ENCODE results near the gene ROCK2.
"Not testable (repeated sequence)": the region's sequence is repeated elsewhere in the genome, so short reads cannot be mapped to it uniquely, and the experiment has no call there.

Gene ROCK2

GRCh38 chr2:11261564-11261963 lies 82.9 kb downstream of the ROCK2 start:
- not testable (repeated sequence) for DNase-seq

- DNase-seq: no peak
These were observed 83.5 kb downstream of the ROCK2 start for GRCh38 chr2:11260979-11261378.

- no peak for DNase-seq
These were observed 86.5 kb downstream of the ROCK2 start for GRCh38 chr2:11257964-11258363.

DNA sequence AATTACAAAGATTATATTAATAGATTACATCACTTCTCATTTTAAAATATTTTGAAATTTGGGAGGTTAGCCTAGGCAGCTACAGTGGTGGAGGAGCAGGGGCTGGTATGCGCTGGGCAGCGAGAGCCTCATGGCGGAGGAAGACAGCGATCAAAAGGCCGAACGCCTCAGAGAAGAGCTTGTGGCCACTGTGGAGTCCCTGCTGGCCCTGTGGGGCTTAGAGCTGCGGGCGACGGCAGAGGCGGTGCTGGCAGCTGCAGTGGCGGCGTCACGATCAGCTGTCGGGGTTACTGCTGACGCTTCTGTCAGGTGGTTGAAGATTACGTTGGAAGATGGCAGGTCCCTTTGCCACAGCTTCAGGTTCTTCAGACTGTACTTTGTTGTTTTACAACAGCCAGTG lies 87.4 kb downstream of the ROCK2 start:
- no peak for DNase-seq

GRCh38 chr2:11256166-11256565 lies 88.3 kb downstream of the ROCK2 start:
- no peak for DNase-seq

DNA sequence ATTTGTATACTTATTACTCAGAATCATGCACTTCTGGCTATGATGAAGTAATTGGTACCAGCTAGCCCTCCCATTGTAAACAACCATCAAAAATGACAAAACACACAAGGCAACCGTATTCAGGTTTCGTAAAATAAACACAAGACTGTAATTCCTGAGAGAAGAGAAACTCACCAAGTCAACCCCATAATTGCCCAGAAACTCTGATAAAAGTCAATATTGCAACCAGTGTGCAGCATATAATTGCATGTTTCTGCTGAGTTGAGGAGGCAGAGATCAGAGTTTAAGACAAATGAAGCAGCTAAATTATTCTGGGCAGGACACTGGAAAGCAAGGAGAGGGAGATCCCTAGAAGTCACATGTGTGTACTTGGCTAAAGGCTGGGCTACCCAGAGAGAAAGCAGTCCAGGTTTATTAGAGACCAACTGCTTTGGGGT lies 90.3 kb downstream of the ROCK2 start:
- no peak for DNase-seq

GRCh38 chr2:11252458-11252857 lies 92.0 kb downstream of the ROCK2 start:
- DNase-seq: not testable (repeated sequence)

DNA sequence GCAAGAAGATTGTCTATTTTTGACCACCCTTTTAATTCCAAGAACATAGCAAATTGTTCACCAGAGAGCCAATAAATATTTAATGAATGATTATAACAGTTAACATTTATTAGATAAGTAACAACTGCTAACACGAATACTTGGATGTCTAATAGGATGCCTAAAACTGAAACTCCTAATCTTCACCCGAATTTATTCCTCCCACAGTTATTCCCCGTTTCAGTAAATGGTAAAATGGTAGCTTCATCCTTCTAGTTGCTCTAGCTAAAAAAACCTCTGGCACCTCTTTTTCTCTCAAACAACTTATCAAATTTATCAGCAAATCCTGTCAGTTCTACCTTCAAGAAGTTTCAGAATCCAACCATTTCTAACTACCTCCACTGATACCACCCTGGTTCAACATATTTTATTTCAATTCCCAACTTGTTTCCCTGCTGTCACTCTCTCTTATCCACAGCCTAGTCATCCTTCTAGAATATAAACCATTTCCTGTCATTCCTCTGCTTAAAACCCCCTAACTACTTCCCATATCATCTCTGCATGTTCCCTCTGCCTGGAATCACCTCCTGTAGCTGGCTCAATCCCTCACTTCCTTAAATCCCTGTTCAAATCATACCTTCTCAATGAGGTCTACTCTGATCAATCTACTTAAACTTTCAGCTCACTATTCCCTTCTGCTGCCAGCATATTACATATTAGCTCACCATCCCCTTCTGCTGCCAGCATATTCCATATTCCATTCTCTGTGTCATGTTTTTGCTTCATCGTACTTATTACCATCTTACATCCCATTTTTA lies 93.8 kb downstream of the ROCK2 start:
- no peak for DNase-seq

GRCh38 chr2:11245322-11245721 lies 99.1 kb downstream of the ROCK2 start:
- DNase-seq: no peak

DNA sequence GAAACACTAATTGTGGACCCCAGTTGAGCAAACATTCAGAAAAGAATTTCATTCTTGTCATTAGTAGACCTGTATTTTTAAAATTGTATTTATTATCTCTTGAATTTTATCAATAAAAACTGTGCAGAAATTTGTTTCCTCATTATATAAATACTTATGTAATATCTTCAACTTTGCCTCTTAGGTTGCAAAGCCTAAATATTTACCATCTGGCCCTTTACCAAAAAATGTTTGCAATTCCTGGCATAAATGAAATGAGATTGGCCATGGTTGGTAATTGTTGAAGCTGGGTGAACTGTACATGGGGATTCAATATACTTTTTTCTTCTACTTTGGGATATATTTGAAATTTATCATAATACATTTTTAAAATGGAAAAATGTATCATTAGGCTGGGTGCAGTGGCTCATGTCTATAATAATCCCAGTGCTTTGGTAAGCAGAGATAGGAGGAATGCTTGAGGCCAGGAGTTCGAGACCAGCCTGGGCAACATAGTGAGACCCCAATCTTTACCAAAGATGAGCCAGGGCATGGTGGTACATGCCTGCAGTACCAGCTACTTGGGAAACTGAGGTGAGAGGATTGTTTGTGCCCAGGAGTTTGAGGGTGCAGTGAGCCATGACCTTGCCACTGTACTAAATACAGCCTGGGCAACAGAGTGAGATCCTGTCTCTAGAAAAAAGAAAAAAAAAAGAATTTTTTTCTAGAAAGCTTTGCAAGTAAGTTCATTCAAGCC lies 100.2 kb downstream of the ROCK2 start:
- no peak for DNase-seq

- DNase-seq: no peak
These were observed 100.9 kb downstream of the ROCK2 start for GRCh38 chr2:11243512-11243911.

DNA sequence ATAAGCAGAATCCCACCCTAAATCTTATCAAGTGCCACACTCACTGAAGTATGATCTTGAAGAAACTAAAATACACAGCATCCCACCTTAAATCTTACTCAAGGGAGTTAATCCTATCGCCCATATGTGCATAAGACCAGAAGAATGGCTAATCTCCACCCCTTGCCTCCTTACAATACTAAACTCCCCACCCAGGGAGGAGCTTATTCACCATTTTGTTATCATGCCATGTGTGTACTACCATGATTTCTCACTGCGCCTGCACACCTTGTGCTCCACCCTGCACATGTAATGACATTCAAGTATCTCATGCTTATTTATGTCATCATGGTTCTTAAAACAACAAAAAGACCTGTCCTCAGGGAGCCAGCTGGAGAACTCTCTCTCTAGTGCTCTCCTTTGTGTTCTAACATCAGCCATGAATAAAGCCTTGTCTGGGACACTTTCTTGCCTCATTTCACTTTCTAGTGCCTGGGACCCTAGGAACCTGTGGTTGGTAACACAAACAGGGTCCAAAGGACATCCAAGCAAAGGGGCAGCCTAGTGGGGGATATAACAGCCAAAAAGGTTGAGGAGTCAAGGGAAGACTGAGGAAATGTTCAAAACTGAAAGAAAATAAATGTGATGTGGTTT lies 101.8 kb downstream of the ROCK2 start:
- DNase-seq: no peak

GRCh38 chr2:11241412-11242203 lies 102.8 kb downstream of the ROCK2 start:
- no peak for DNase-seq

- DNase-seq: no peak
These were observed 104.6 kb downstream of the ROCK2 start for GRCh38 chr2:11239666-11240462.

GRCh38 chr2:11239147-11239546 lies 105.3 kb downstream of the ROCK2 start:
- no peak for DNase-seq

DNA sequence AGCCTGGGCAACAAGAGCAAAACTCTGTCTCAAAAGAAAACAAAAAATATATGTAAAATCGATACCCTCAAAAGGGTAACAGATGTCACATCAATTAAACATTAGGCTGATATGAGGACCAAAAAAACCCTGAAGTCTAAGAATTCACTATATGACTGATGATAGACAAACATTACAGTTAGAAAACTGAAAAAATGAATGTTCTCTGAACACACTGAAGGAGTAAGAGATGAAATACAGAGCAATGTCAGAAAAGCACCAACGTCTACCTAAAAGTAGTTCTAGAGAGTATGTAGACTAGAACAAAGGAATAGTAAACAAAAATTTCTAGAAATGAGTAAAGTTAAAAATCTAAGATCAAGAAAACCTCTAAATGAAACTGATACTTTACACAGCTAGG lies 107.3 kb downstream of the ROCK2 start:
- no peak for DNase-seq

- DNase-seq: no peak
These were observed 108.1 kb downstream of the ROCK2 start for GRCh38 chr2:11236335-11236734.

- no peak for DNase-seq
These were observed 108.9 kb downstream of the ROCK2 start for GRCh38 chr2:11235583-11235982.

- DNase-seq: no peak
These were observed 110.1 kb downstream of the ROCK2 start for GRCh38 chr2:11234309-11234708.

DNA sequence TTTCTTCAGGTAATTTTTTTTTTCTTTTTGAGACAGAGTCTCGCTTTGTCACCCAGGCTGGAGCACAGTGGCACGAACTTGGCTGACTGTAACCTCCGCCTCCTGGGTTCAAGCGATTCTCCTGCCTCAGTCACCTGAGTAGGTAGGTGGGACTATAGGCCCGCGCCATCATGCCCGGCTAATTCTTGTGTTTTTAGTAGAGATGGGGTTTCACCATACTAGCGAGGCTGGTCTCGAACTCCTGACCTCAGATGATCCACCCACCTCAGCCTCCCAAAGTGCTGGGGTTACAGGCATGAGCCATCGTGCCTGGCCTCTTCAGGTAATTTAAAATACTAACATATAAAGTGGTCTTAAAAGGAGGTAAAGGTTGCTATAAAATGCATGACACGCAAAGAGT lies 113.2 kb downstream of the ROCK2 start:
- DNase-seq: not testable (repeated sequence)

- DNase-seq: no peak
These were observed 115.7 kb downstream of the ROCK2 start for GRCh38 chr2:11228692-11229091.

- no peak for DNase-seq
These were observed 116.8 kb downstream of the ROCK2 start for GRCh38 chr2:11227595-11227994.

Data from activated T-cell treated with anti-CD3 and anti-CD28 coated beads for 4 hours (primary cell).